Memory B cell (primary cell): ENCODE results near the gene SEC14L2.
A peak's percentile ranks its signal among the peaks of the same experiment; 100 is the strongest.
"Not testable (repeated sequence)": the region's sequence is repeated elsewhere in the genome, so short reads cannot be mapped to it uniquely, and the experiment has no call there.

Experiments used
- ATAC-seq: fragments of 150-1000 bp; cut with Tn5 transposase; 2 replicates; pipeline ENCODE4 v1.10.0; 2021; ENCODE audit warnings: low read depth, mild to moderate bottlenecking, moderate library complexity
- DNase-seq, 2 donors: peaks; one replicate each; pipeline ENCODE4 v3.0.0; 2022; ENCODE audit warnings: low spot score in 2 of 2
- H3K27ac Mint-ChIP-seq: one replicate; pipeline ENCODE4 v1.8.0; 2022; ENCODE audit warnings: mild to moderate bottlenecking, moderate library complexity, mixed read lengths
- H3K27me3 Mint-ChIP-seq: one replicate; pipeline ENCODE4 v1.8.0; 2022; ENCODE audit warnings: mixed read lengths
- H3K36me3 Mint-ChIP-seq: one replicate; pipeline ENCODE4 v1.8.0; 2022; ENCODE audit warnings: mild to moderate bottlenecking, mixed read lengths
- H3K4me1 Mint-ChIP-seq: one replicate; pipeline ENCODE4 v1.8.0; 2022; ENCODE audit warnings: mixed read lengths
- H3K4me3 Mint-ChIP-seq: one replicate; pipeline ENCODE4 v1.8.0; 2022; ENCODE audit warnings: mild to moderate bottlenecking, moderate library complexity, mixed read lengths
- H3K9me3 Mint-ChIP-seq: one replicate; pipeline ENCODE4 v1.8.0; 2022; ENCODE audit warnings: mixed read lengths

The SEC14L2 gene

DNA sequence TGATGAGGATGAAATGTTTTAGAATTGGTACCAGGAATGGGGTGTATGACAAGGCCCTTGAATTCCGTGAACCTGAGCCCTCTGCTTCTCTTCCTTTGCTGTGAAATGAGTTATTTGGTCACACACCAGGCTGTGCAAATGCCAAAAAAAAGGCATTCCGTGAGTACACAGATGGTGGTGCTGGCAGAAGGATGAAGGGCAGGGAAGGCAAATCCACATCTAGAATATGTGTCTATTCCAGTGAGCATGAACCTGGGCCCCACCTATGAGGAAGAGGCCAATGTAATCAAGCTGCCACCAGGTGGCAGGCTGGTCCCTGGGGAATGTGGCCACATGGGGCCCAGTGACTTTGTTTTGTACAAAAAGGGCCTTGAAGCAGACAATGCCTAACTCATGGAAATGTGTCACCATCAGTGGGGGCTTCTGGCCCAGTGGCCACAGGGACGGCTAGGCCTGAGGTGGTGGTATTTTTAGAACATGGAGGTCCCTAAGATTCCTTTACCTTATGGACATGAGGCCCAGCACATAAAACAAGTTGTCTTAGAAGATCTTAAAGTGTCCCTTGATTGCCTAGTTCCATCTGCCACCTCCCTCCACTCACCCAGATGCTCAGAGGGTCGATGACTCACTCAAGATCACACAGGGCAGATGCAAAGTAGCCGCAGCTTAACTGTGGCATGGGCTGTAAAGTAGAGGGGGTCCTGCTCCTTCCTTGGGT, 5.7 kb upstream of the SEC14L2 start:
- H3K27me3 Mint-ChIP-seq = peaks cover 6% of the 10 kb centered on the region
- H3K4me3 Mint-ChIP-seq = peak overlapping the region; percentile 27
- H3K9me3 Mint-ChIP-seq = no peaks in the 10 kb centered on the region
- H3K27ac Mint-ChIP-seq = peak overlapping the region; percentile 81
- peak; percentile 66 for ATAC-seq
- H3K36me3 Mint-ChIP-seq = no peaks in the 10 kb centered on the region
- DNase-seq = peak; percentile 78 to 84
- peaks cover 28% of the 10 kb centered on the region for H3K4me1 Mint-ChIP-seq

DNA sequence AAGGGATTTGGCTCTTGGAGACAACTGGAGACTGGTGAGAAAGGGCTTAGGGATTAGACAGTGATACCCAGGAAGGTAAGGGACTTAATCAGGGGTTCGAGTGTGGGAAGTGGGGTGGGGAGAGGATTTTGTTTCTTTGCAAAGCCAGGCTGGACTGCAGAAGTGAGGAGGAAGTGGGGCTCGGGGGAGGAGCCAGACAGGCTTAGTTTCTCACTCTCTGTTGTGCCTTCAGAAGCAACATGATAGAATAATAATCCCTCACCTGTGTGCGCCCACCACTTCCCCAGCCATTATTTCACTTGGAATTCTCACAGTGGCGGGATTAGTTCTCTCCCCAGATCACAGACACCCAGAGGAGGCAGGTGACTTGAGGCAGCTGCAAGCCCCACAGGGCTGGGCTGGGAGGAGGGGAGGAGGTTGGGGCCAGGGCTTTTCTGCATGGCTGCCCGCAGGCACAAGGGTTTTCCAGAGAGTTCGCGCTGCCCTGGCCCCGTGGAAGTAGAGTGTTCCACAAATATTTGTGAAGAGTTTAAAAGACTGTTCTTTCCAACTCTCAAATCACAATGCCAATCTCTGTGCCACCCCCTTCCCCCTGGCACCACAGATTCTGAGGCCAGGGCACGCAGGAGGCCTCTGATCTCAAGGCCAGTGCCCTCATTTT, 4.0 kb upstream of the SEC14L2 start:
- no peak overlapping the region for H3K27ac Mint-ChIP-seq
- no peaks in the 10 kb centered on the region for H3K36me3 Mint-ChIP-seq
- H3K4me1 Mint-ChIP-seq = peaks cover 24% of the 10 kb centered on the region
- H3K4me3 Mint-ChIP-seq = no peak overlapping the region
- H3K27me3 Mint-ChIP-seq = peaks cover 6% of the 10 kb centered on the region
- ATAC-seq = peak; percentile 18
- no peaks in the 10 kb centered on the region for H3K9me3 Mint-ChIP-seq
- DNase-seq = no peak

DNA sequence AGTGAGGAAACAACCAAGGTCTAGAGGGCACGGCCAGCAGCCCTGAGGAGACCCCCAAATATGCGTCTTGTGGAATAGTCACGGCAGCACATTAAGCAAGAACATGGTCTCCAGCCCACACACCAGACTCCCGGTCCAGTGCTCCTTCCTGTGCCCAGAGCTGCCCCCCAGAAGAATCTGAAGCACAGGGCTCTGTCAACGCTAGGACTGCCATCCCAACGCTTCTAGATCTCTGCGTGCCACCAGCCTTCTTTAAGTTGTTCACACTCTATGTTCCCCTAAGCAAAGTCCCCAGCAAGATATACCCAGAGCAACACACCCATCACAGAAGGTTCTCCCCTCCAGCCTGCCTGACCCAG, 3.5 kb upstream of the SEC14L2 start:
- Mint-ChIP-seq H3K27me3 (peaks cover 6% of the 10 kb centered on the region), H3K4me3 (no peak overlapping the region), H3K27ac (no peak overlapping the region), H3K9me3 (no peaks in the 10 kb centered on the region), H3K36me3 (no peaks in the 10 kb centered on the region), H3K4me1 (peaks cover 27% of the 10 kb centered on the region)
- no peak for DNase-seq
- ATAC-seq = no peak

DNA sequence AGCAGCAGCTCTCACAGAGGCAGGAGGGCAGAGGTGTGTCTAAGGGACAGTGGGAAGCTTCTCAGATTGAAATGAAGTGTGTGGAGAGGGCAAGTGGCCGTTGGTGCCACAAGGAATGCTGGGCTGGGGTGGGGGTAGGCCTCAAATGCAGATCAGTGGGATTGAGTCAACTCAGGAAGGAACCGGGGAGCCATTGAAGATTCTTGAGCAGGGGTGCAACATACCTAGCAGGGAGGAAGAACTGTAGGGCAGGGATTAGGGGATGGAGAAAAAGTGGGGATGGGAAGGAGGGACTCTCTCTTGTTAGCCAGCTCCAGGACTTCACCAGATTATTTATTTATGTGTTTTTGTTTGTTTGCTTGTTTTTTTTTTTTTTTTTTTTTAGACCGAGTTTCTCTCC, 2.9 kb upstream of the SEC14L2 start:
- Mint-ChIP-seq H3K9me3 (no peaks in the 10 kb centered on the region), H3K36me3 (no peaks in the 10 kb centered on the region), H3K4me3 (no peak overlapping the region), H3K27ac (no peak overlapping the region), H3K27me3 (peaks cover 10% of the 10 kb centered on the region), H3K4me1 (peaks cover 27% of the 10 kb centered on the region)
- DNase-seq = no peak
- ATAC-seq = no peak

DNA sequence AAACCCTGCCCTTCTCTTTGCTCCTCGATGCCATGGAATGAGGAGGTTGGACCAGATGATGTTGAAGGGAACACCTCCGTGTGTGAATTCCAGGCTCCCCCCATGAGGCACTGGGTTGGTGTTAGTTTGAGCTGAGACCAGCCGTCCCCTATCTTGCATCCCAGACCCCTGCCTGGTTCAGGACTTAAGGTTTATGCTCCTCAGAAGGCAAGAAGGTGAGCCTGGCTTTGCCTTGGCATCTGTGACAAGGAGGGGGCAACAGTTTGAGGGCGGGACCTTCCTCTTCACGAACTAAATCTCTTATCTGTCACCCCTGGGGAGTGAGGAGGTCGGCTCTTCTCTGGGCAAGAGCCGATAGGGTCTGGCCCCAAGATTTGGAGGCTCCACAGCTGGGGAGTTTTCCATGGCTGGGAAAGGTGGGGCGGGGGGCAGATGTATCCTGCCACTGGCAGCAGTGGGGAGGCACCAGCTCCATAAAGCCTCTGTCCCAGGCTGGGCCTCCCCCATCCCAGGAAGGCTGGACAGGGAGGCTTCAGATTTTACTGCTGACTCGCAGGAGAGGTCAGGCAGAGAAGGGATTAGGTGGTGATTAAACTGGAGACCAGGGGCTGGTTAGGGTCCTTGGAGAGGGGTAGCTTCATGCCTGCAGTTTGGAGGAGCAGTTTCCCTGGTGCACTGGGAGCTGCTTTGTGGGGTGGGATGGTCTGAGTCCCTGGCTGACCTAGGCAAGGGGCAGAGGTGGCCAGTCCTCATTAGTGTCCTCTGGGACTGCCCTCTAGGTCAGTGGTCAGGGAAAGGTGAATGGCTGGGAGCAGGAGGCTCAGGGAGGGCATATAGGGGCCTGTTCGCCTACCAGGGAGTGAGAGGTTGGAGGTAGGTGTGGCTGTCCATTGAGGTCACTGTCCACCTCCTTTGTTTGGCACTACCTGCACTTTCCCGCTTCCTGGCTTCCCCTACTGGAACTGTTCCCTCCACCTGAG, 1.1 kb downstream of the SEC14L2 start:
- H3K4me1 Mint-ChIP-seq = peaks cover 12% of the 10 kb centered on the region
- H3K9me3 Mint-ChIP-seq = no peaks in the 10 kb centered on the region
- DNase-seq = no peak
- no peaks in the 10 kb centered on the region for H3K36me3 Mint-ChIP-seq
- H3K27ac Mint-ChIP-seq = no peak overlapping the region
- H3K4me3 Mint-ChIP-seq = peak overlapping the region; percentile 83
- no peak for ATAC-seq
- peaks cover 11% of the 10 kb centered on the region for H3K27me3 Mint-ChIP-seq

DNA sequence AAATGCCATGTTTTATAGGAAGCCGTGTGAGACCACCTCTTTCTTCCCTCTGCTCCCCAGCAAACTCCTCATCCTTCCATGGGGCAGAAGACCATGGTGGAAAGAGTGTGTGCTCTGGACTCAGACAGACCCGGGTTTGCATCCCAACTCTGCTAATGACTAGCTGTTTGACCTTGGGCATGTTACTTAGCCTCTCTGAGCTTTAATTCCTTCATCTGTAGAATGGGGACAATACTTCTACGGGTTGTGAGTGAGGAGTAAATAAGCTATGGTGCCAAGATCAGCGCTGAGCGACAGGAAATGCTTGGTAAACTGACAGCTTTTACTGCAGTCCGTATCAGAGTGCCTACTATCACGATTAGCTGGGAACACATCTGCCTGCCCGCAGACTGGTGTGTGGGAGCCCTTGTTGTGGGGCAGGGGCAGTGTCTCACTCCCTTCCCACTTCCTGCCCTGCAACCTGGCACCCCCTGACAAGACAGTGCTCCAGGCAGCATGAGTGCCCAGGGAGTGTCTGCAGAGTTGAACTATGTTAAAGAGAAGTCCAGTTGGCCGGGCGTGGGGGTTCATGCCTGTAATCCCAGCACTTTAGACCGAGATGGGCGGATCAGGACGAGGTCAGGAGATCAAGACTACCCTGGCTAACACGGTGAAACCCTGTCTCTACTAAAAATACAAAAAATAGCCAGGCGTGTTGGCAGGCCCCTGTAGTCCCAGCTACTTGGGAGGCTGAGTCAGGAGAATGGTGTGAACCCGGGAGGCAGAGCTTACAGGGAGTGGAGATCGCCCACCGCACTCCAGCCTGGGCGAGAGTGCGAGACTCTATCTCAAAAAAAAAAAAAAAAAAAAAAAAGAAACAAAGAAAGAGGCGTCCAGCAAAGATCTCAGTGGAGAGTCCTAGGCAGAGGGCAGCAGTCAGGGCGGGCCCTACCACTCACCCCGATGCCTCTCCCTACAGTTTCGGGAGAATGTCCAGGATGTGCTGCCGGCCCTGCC, 2.2 kb downstream of the SEC14L2 start:
- no peak for ATAC-seq
- no peaks in the 10 kb centered on the region for H3K36me3 Mint-ChIP-seq
- no peak overlapping the region for H3K27ac Mint-ChIP-seq
- DNase-seq = no peak
- no peak overlapping the region for H3K4me3 Mint-ChIP-seq
- H3K9me3 Mint-ChIP-seq = no peaks in the 10 kb centered on the region
- peaks cover 9% of the 10 kb centered on the region for H3K4me1 Mint-ChIP-seq
- H3K27me3 Mint-ChIP-seq = peaks cover 8% of the 10 kb centered on the region

DNA sequence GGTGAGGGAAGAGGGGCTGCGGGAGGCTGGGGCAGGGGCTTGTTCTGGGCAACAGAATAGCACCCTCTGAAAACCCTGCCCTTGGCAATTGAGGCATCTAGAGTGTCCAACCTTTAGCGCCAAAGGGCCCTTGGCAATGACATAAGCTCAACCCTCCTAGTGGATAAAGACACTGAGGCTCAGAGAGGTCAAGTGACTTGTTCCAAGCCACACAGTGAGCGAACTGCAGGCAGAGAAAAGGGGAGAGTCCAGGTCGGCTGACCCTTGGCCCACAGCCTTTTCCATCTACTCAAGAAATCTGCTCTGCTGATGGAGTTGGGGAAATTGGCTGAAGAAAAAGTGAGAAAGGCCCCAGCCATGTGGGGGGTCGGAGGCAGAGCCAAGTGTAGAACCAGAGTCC, 2.9 kb downstream of the SEC14L2 start:
- H3K36me3 Mint-ChIP-seq = no peaks in the 10 kb centered on the region
- H3K9me3 Mint-ChIP-seq = no peaks in the 10 kb centered on the region
- H3K27ac Mint-ChIP-seq = no peak overlapping the region
- H3K27me3 Mint-ChIP-seq = peaks cover 8% of the 10 kb centered on the region
- H3K4me1 Mint-ChIP-seq = peaks cover 9% of the 10 kb centered on the region
- DNase-seq = no peak
- ATAC-seq = no peak
- no peak overlapping the region for H3K4me3 Mint-ChIP-seq

DNA sequence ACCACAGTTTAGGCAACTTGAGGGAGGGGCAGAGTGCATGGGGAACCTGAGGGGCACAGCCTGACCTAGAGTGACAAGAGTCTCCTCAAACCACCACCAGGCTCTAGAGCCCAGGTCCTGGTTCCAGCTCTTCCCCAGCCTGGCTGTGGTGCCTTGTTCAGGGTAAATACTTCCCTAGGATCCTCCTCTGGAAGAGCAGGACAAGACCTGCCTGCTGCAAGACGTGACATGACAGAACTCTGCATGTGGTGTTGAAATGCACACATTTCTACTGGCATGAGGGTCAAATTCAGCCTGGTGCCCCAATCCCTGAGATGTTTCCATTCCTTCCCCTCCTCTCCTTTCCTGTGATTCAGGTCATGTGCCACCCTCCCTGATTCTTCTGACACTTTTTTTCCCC, 3.3 kb downstream of the SEC14L2 start:
- Mint-ChIP-seq H3K27ac (no peak overlapping the region), H3K27me3 (peaks cover 8% of the 10 kb centered on the region), H3K4me1 (peaks cover 9% of the 10 kb centered on the region), H3K36me3 (no peaks in the 10 kb centered on the region), H3K4me3 (no peak overlapping the region), H3K9me3 (no peaks in the 10 kb centered on the region)
- ATAC-seq (no peak), DNase-seq (no peak)

DNA sequence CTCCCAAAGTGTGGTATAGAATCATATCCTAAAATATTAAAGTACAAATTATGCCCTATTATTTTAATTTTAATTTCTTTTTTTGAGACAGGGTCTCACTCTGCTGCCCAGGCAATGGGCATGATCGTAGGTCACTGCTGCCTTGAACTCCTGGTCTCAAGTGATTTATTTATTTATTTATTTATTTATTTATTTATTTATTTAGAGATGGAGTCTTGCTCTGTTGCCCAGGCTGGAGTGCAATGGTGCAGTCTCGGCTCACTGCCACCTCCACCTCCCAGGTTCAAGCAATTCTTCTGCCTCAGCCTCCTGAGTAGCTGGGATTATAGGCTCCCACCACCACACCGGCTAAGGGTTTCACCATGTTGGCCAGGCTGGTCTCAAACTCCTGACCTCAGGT, 4.2 kb downstream of the SEC14L2 start:
- not testable (repeated sequence) for H3K27me3 Mint-ChIP-seq, ATAC-seq, H3K36me3 Mint-ChIP-seq, H3K4me1 Mint-ChIP-seq, H3K27ac Mint-ChIP-seq, DNase-seq, H3K4me3 Mint-ChIP-seq, H3K9me3 Mint-ChIP-seq

DNA sequence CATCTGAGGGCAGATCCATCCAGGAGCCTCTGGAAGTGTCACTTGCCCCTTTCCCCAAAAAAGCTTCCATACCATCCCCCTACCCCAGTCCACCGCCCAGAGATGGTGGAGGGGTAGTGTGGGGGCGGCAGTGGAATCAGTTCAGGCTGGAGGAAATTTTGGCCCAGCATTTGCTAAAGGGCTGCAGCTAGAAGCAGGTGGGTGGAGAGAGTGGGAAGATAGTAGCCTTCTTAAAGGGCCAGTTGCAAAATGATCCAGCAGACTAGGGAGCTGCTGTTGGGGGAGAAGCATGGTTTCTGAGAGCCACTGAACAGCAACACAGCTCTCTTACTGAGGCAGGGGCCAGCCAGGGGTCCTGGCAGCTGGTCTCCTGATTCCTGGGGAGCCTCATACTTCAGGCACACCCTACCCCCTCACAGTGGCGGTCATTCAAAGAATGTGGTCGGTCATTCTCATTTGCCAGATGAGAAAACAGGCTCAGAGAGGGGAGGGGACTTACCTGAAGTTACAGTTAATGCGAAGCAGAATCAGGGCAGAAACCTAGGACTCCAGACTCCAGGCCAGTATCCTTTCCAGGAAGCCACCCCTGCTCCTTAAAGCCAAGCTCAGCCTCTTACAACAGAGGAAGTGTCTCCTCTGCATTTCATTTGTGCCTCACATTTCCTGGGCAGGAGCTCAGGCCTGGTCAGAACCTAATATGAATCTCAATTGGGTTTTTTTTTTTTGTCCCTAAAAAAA, 5.4 kb downstream of the SEC14L2 start:
- Mint-ChIP-seq H3K4me3 (no peak overlapping the region), H3K9me3 (no peaks in the 10 kb centered on the region), H3K27ac (no peak overlapping the region), H3K27me3 (peaks cover 7% of the 10 kb centered on the region), H3K4me1 (peaks cover 5% of the 10 kb centered on the region), H3K36me3 (peaks cover 2% of the 10 kb centered on the region)
- DNase-seq (no peak), ATAC-seq (no peak)

DNA sequence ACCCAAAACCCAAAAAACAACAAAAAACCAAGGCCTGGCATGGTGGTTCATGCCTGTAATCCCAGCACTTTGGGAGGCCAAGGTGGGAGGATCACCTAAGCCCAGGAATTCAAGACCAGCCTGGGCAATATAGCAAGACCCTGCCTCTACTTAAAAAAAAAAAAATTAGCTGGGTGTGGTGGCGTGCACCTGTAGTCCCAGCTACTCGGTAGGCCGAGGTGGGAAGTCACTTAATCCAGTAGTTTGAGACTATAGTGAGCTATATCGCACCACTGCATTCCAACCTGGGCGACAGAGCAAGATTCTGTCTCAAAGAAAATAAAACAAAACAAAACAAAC, 5.9 kb downstream of the SEC14L2 start:
- H3K36me3 Mint-ChIP-seq, H3K9me3 Mint-ChIP-seq, ATAC-seq, DNase-seq, H3K4me1 Mint-ChIP-seq, H3K27me3 Mint-ChIP-seq, H3K4me3 Mint-ChIP-seq, H3K27ac Mint-ChIP-seq: not testable (repeated sequence)

DNA sequence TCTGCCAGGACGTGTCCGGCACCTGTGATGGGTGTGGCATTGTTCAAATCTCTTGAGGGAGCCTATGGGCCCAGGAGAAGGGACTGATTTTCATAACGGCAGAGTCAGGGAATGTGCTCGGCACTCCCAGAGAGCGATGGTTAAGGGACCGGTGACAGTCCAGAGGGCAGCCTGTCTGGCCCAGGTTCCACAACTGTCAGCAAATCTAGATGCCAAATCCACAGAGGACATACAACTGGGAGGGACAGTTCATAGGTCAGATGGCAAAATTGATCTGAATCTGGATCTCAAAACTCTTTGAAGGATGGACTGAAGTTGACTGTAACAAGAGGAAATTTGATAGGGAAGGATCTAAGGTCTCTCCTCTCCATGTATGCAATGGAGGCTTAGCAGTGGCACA, 7.5 kb downstream of the SEC14L2 start:
- Mint-ChIP-seq H3K4me1 (no peaks in the 10 kb centered on the region), H3K36me3 (peaks cover 2% of the 10 kb centered on the region), H3K4me3 (no peak overlapping the region), H3K27me3 (no peaks in the 10 kb centered on the region), H3K27ac (no peak overlapping the region), H3K9me3 (no peaks in the 10 kb centered on the region)
- ATAC-seq (no peak), DNase-seq (no peak)

DNA sequence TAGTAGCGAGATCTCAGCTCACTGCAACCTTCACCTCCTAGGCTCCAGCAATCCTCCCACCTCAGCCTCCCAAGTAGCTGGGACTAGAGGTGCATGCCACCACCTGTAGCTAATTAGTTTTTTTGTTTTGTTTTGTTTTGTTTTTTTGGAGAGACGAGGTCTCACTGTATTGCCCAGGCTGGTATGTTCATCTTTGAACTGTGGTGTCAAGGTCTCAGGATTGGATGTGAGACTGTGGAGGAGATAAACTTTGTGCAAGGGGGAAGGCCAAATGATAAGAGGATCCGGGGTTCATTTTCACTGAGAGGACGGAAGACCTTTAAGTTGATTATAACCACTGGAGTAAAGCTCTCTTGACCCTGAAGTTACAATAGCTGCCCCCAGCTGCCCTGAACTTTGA, 8.9 kb downstream of the SEC14L2 start:
- ATAC-seq (no peak), DNase-seq (no peak)
- Mint-ChIP-seq H3K9me3 (no peaks in the 10 kb centered on the region), H3K27me3 (no peaks in the 10 kb centered on the region), H3K36me3 (peaks cover 2% of the 10 kb centered on the region), H3K27ac (no peak overlapping the region), H3K4me1 (no peaks in the 10 kb centered on the region), H3K4me3 (no peak overlapping the region)
